OCI-LY1 (cell line): Measurements from ENCODE around the gene CBY3.
"Not testable (repeated sequence)": the region's sequence is repeated elsewhere in the genome, so short reads cannot be mapped to it uniquely, and the experiment has no call there.

Experiments used
- H2AFZ ChIP-seq: fragments of 200-600 bp; sonication (generic), shearing (Covaris generic); 2 replicates; pipeline ENCODE4 v1.6.0; 2014; ENCODE audit warnings: antibody characterized with exemption, mild to moderate bottlenecking, low read length
- H3F3A ChIP-seq: fragments of 200-600 bp; sonication (generic), shearing (Covaris generic); 2 replicates; pipeline ENCODE4 v1.6.0; 2014; ENCODE audit warnings: mild to moderate bottlenecking, antibody characterized with exemption, low read length, moderate library complexity; ENCODE audit not compliant: insufficient read depth
- H3K27ac ChIP-seq: fragments of 200-600 bp; sonication (generic); 2 replicates; pipeline ENCODE4 v1.5.1; 2014; ENCODE audit warnings: low read length, mixed run types, mild to moderate bottlenecking, low read depth; ENCODE audit not compliant: poor library complexity, severe bottlenecking
- H3K27me3 ChIP-seq: fragments of 200-600 bp; sonication (generic); 2 replicates; pipeline ENCODE4 v1.6.0; 2014; ENCODE audit warnings: antibody characterized with exemption, mild to moderate bottlenecking, low read length, moderate library complexity; ENCODE audit not compliant: insufficient read depth
- H3K36me3 ChIP-seq: fragments of 200-600 bp; sonication (generic); 2 replicates; pipeline ENCODE4 v1.6.1; 2014; ENCODE audit warnings: mild to moderate bottlenecking, antibody characterized with exemption, low read length, moderate library complexity, mixed read lengths; ENCODE audit not compliant: insufficient read depth
- H3K4me1 ChIP-seq: fragments of 200-600 bp; sonication (generic); 2 replicates; pipeline ENCODE4 v1.5.1; 2014; ENCODE audit warnings: mild to moderate bottlenecking, low read length, moderate library complexity; ENCODE audit not compliant: insufficient read depth, severe bottlenecking
- H3K4me2 ChIP-seq: fragments of 200-600 bp; sonication (generic), shearing (Covaris generic); 2 replicates; pipeline ENCODE4 v1.6.1; 2014; ENCODE audit warnings: low read length
- H3K4me3 ChIP-seq: fragments of 200-600 bp; sonication (generic); 2 replicates; pipeline ENCODE4 v1.5.1; 2014; ENCODE audit warnings: low read length, low read depth, mild to moderate bottlenecking, mixed read lengths; ENCODE audit not compliant: poor library complexity, severe bottlenecking
- H3K79me2 ChIP-seq: fragments of 200-600 bp; shearing (Covaris generic); 2 replicates; pipeline ENCODE4 v1.6.1; 2016; ENCODE audit warnings: mixed run types, low read length, mixed read lengths; ENCODE audit not compliant: insufficient read depth
- H3K9ac ChIP-seq: fragments of 200-600 bp; sonication (generic), shearing (Covaris generic); 2 replicates; pipeline ENCODE4 v1.6.1; 2014; ENCODE audit warnings: mild to moderate bottlenecking, low read length, mixed read lengths
- H3K9me2 ChIP-seq: fragments of 200-600 bp; sonication (generic), shearing (Covaris generic); 2 replicates; pipeline ENCODE4 v1.6.1; 2014; ENCODE audit warnings: low read depth, mild to moderate bottlenecking, low read length, mixed read lengths
- H3K9me3 ChIP-seq: fragments of 200-600 bp; shearing (Covaris generic); 2 replicates; pipeline ENCODE4 v1.6.1; 2014; ENCODE audit warnings: low read length, mixed read lengths
- H4K20me1 ChIP-seq: fragments of 200-600 bp; sonication (generic), shearing (Covaris generic); 2 replicates; pipeline ENCODE4 v1.6.0; 2016; ENCODE audit warnings: mild to moderate bottlenecking, low read length; ENCODE audit not compliant: insufficient read depth
- EZH2 ChIP-seq: fragments of 200-600 bp; sonication (generic), shearing (Covaris generic); IDR thresholded peaks from 2 replicates; pipeline ENCODE4 v1.8.0; 2017; ENCODE audit warnings: borderline replicate concordance, mixed run types, mild to moderate bottlenecking, antibody characterized with exemption, low read length, moderate library complexity, mixed read lengths
- TF ChIP-seq, protein P1 (sequence below): fragments of 200-600 bp; sonication (generic), shearing (Covaris generic); IDR thresholded peaks from 2 replicates; pipeline ENCODE4 v1.5.1; 2017; ENCODE audit warnings: mild to moderate bottlenecking, antibody characterized with exemption, low read length, moderate library complexity, mixed read lengths

CBY3 gene

DNA sequence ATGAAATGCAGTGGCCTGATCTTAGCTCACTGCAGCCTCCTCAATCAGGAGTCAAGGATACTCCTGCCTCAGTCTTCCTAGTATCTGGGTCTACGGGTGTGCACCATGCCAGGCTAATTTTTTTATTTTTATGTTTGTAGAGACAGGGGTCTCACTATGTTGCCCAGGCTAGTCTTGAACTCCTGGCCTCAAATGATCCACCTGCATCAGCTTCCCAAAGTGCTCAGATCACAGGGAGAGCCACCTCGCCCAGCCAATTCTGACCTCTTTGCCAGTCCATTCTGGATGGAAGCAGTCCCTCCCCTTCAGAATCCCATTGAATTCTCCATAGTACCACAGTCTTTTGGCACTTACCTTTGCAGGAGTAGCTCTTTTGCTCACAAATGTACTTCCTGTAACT is 16.3 kb upstream of the CBY3 start:
- no peaks in the 10 kb centered on the region for H3K27me3 ChIP-seq
- TF ChIP-seq, protein P1, sequence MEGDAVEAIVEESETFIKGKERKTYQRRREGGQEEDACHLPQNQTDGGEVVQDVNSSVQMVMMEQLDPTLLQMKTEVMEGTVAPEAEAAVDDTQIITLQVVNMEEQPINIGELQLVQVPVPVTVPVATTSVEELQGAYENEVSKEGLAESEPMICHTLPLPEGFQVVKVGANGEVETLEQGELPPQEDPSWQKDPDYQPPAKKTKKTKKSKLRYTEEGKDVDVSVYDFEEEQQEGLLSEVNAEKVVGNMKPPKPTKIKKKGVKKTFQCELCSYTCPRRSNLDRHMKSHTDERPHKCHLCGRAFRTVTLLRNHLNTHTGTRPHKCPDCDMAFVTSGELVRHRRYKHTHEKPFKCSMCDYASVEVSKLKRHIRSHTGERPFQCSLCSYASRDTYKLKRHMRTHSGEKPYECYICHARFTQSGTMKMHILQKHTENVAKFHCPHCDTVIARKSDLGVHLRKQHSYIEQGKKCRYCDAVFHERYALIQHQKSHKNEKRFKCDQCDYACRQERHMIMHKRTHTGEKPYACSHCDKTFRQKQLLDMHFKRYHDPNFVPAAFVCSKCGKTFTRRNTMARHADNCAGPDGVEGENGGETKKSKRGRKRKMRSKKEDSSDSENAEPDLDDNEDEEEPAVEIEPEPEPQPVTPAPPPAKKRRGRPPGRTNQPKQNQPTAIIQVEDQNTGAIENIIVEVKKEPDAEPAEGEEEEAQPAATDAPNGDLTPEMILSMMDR: no peak
- no peak for TF ChIP-seq EZH2
- peaks cover 31% of the 10 kb centered on the region for H3K79me2 ChIP-seq
- no peaks in the 10 kb centered on the region for H3F3A ChIP-seq
- peaks cover 18% of the 10 kb centered on the region for H3K36me3 ChIP-seq
- H3K27ac ChIP-seq: peak overlapping the region; percentile 92
- no peak overlapping the region for H2AFZ ChIP-seq
- H3K9me2 ChIP-seq: no peaks in the 10 kb centered on the region
- no peaks in the 10 kb centered on the region for H3K9me3 ChIP-seq
- peak overlapping the region; percentile 97 for H3K4me2 ChIP-seq
- peak overlapping the region; percentile 86 for H3K4me3 ChIP-seq
- H3K4me1 ChIP-seq: peaks cover 29% of the 10 kb centered on the region
- H3K9ac ChIP-seq: peak overlapping the region; percentile 99
- H4K20me1 ChIP-seq: no peaks in the 10 kb centered on the region

- Histone ChIP-seq H3F3A (no peaks in the 10 kb centered on the region), H3K4me2 (peak overlapping the region; percentile 97), H4K20me1 (no peaks in the 10 kb centered on the region), H3K79me2 (peaks cover 26% of the 10 kb centered on the region), H3K27me3 (no peaks in the 10 kb centered on the region), H3K4me3 (peak overlapping the region; percentile 86), H3K27ac (peak overlapping the region; percentile 92), H3K9me2 (no peaks in the 10 kb centered on the region), H3K4me1 (peaks cover 29% of the 10 kb centered on the region), H3K36me3 (peaks cover 13% of the 10 kb centered on the region), H3K9ac (no peak overlapping the region; the same call in 1 of the 2 replicates), H2AFZ (no peak overlapping the region), H3K9me3 (no peaks in the 10 kb centered on the region)
- TF ChIP-seq, protein P1: no peak
- no peak for TF ChIP-seq EZH2
Measured at GRCh38 chr5:179696603-179697002, 15.8 kb upstream of the CBY3 start.

- Histone ChIP-seq H3K79me2 (peaks cover 7% of the 10 kb centered on the region), H3K9ac (no peak overlapping the region), H3K36me3 (no peaks in the 10 kb centered on the region; the same call in 1 of the 2 replicates), H3K4me2 (no peak overlapping the region), H3K27ac (no peak overlapping the region), H3K27me3 (no peaks in the 10 kb centered on the region), H3F3A (no peaks in the 10 kb centered on the region), H3K4me3 (no peak overlapping the region), H4K20me1 (no peaks in the 10 kb centered on the region), H3K9me2 (no peaks in the 10 kb centered on the region), H3K9me3 (no peaks in the 10 kb centered on the region), H2AFZ (no peak overlapping the region), H3K4me1 (peaks cover 17% of the 10 kb centered on the region)
- TF ChIP-seq EZH2: no peak
- TF ChIP-seq, protein P1: no peak
Measured at GRCh38 chr5:179694561-179694960, 13.7 kb upstream of the CBY3 start.

DNA sequence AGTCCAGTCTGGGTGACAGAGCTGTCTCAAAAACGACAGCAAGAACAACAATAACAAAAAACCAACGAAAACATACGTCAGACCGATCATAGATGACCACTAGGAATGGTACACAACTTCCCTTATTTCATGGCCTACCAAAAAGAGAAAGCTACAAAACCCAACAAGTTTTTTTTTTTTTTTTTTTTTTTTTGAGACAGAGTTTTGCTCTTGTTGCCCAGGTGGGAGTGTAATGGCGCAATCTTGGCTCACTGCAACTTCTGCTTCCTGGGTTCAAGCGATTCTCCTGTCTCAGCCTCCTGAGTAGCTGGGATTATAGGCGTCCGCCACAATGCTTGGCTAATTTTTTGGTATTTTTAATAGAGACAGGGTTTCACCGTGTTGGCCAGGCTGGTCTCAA is 8.4 kb upstream of the CBY3 start:
- H3K79me2 ChIP-seq, H2AFZ ChIP-seq, H3K4me2 ChIP-seq, H3F3A ChIP-seq, H3K9me3 ChIP-seq, H3K36me3 ChIP-seq, H3K4me3 ChIP-seq, H4K20me1 ChIP-seq, H3K9ac ChIP-seq, H3K9me2 ChIP-seq, H3K27me3 ChIP-seq, H3K4me1 ChIP-seq, H3K27ac ChIP-seq: not testable (repeated sequence)
